Activated T-helper 1 cell treated with anti-CD3 and anti-CD28 coated beads, Interleukin-12 subunit alpha, Interleukin-12 subunit beta, Interleukin-2, Interleukin-4 antibody, amounts not matched to agents 30 ng/mL and 10 ng/mL and 1 ng/mL, durations not matched to agents 14 hours and 24 hours and 36 hours (primary cell): ENCODE measurements around the gene SYTL5. TPM values are rescaled to one million over a fixed set of nuclear protein-coding genes. Genes with fewer than 3 reads are reported as not detected.

Source experiments
- DNase-seq: peaks from one replicate; pipeline ENCODE4 v3.0.0; 2021; ENCODE audit warnings: low spot score
- H3K27ac Mint-ChIP-seq: one replicate; pipeline ENCODE4 v1.8.0; 2021; ENCODE audit warnings: mild to moderate bottlenecking, mixed read lengths
- H3K27me3 Mint-ChIP-seq: one replicate; pipeline ENCODE4 v1.8.0; 2022; ENCODE audit warnings: mild to moderate bottlenecking, moderate library complexity, mixed read lengths; ENCODE audit not compliant: insufficient read depth
- H3K36me3 Mint-ChIP-seq: one replicate; pipeline ENCODE4 v1.8.0; 2021; ENCODE audit warnings: low read depth, mixed read lengths
- H3K4me1 Mint-ChIP-seq: one replicate; pipeline ENCODE4 v1.8.0; 2021; ENCODE audit warnings: low read depth, mixed read lengths
- H3K4me3 Mint-ChIP-seq: one replicate; pipeline ENCODE4 v1.8.0; 2021; ENCODE audit warnings: mild to moderate bottlenecking, moderate library complexity, mixed read lengths
- H3K9me3 Mint-ChIP-seq: one replicate; pipeline ENCODE4 v1.8.0; 2021; ENCODE audit warnings: mixed read lengths
- intact Hi-C: fragments of 100-400 bp; cut with micrococcal nuclease; formaldehyde crosslinking; loops from one replicate; pipeline ENCODE4 v1.15.1; 2024
- total RNA-seq: library from RNA; stranded (reverse); gene quantifications from 2 replicates; pipeline ENCODE4 v1.2.3, GENCODE V29; 2022

The SYTL5 gene
- total RNA-seq, 1 donor from 2014 or later: not detected

GRCh38 chrX:38080808-38081207 lies 74.5 kb downstream of the SYTL5 start:
- Mint-ChIP-seq H3K9me3 (no peaks in the 10 kb centered on the region), H3K27ac (no peak overlapping the region), H3K4me3 (no peak overlapping the region), H3K27me3 (peaks cover 4% of the 10 kb centered on the region), H3K36me3 (no peaks in the 10 kb centered on the region), H3K4me1 (no peaks in the 10 kb centered on the region)
- DNase-seq: no peak
- intact Hi-C loops: no loop called here

GRCh38 chrX:38081909-38082308 lies 75.6 kb downstream of the SYTL5 start:
- Mint-ChIP-seq H3K4me3 (no peak overlapping the region), H3K27ac (no peak overlapping the region), H3K36me3 (no peaks in the 10 kb centered on the region), H3K4me1 (no peaks in the 10 kb centered on the region), H3K9me3 (no peaks in the 10 kb centered on the region), H3K27me3 (peaks cover 4% of the 10 kb centered on the region)
- intact Hi-C loops: no loop called here
- no peak for DNase-seq

GRCh38 chrX:38082309-38082708 lies 76.0 kb downstream of the SYTL5 start:
- Mint-ChIP-seq H3K9me3 (no peaks in the 10 kb centered on the region), H3K4me1 (no peaks in the 10 kb centered on the region), H3K27me3 (peaks cover 4% of the 10 kb centered on the region), H3K27ac (no peak overlapping the region), H3K4me3 (no peak overlapping the region), H3K36me3 (no peaks in the 10 kb centered on the region)
- no peak for DNase-seq
- intact Hi-C loops: no loop called here

GRCh38 chrX:38085813-38086212 lies 79.5 kb downstream of the SYTL5 start:
- no peaks in the 10 kb centered on the region for H3K4me1 Mint-ChIP-seq
- H3K36me3 Mint-ChIP-seq: no peaks in the 10 kb centered on the region
- no peak for DNase-seq
- peaks cover 4% of the 10 kb centered on the region for H3K27me3 Mint-ChIP-seq
- intact Hi-C loops: no loop called here
- H3K27ac Mint-ChIP-seq: no peak overlapping the region
- no peaks in the 10 kb centered on the region for H3K9me3 Mint-ChIP-seq
- H3K4me3 Mint-ChIP-seq: no peak overlapping the region

GRCh38 chrX:38086451-38087215 lies 80.3 kb downstream of the SYTL5 start:
- H3K36me3 Mint-ChIP-seq: no peaks in the 10 kb centered on the region
- peaks cover 2% of the 10 kb centered on the region for H3K27me3 Mint-ChIP-seq
- H3K9me3 Mint-ChIP-seq: no peaks in the 10 kb centered on the region
- no peak for DNase-seq
- no peaks in the 10 kb centered on the region for H3K4me1 Mint-ChIP-seq
- intact Hi-C loops: no loop called here
- no peak overlapping the region for H3K27ac Mint-ChIP-seq
- H3K4me3 Mint-ChIP-seq: no peak overlapping the region

- DNase-seq: no peak
- intact Hi-C loops: no loop called here
- H3K27me3 Mint-ChIP-seq: no peaks in the 10 kb centered on the region
- H3K4me1 Mint-ChIP-seq: no peaks in the 10 kb centered on the region
- no peak overlapping the region for H3K4me3 Mint-ChIP-seq
- no peaks in the 10 kb centered on the region for H3K36me3 Mint-ChIP-seq
- H3K27ac Mint-ChIP-seq: no peak overlapping the region
- no peaks in the 10 kb centered on the region for H3K9me3 Mint-ChIP-seq
Observed at GRCh38 chrX:38087594-38087993, 81.2 kb downstream of the SYTL5 start.

- intact Hi-C loops: no loop called here
- Mint-ChIP-seq H3K9me3 (no peaks in the 10 kb centered on the region), H3K27ac (no peak overlapping the region), H3K27me3 (no peaks in the 10 kb centered on the region), H3K4me3 (no peak overlapping the region), H3K4me1 (no peaks in the 10 kb centered on the region), H3K36me3 (no peaks in the 10 kb centered on the region)
- no peak for DNase-seq
Observed at GRCh38 chrX:38089173-38089982, 83.0 kb downstream of the SYTL5 start.

- Mint-ChIP-seq H3K27me3 (no peaks in the 10 kb centered on the region), H3K36me3 (no peaks in the 10 kb centered on the region), H3K27ac (no peak overlapping the region), H3K9me3 (peaks cover 6% of the 10 kb centered on the region), H3K4me3 (no peak overlapping the region), H3K4me1 (no peaks in the 10 kb centered on the region)
- no peak for DNase-seq
- intact Hi-C loops: no loop called here
Observed at GRCh38 chrX:38095971-38096529, 89.7 kb downstream of the SYTL5 start.

- Mint-ChIP-seq H3K4me1 (no peaks in the 10 kb centered on the region), H3K27ac (no peak overlapping the region), H3K27me3 (no peaks in the 10 kb centered on the region), H3K36me3 (no peaks in the 10 kb centered on the region), H3K4me3 (no peak overlapping the region), H3K9me3 (peaks cover 6% of the 10 kb centered on the region)
- DNase-seq: no peak
- intact Hi-C loops: no loop called here
Observed at GRCh38 chrX:38099688-38100087, 93.3 kb downstream of the SYTL5 start.

- intact Hi-C loops: no loop called here
- Mint-ChIP-seq H3K4me1 (no peaks in the 10 kb centered on the region), H3K36me3 (no peaks in the 10 kb centered on the region), H3K27ac (no peak overlapping the region), H3K4me3 (no peak overlapping the region), H3K9me3 (peaks cover 6% of the 10 kb centered on the region), H3K27me3 (no peaks in the 10 kb centered on the region)
- no peak for DNase-seq
Observed at GRCh38 chrX:38102240-38102639, 95.9 kb downstream of the SYTL5 start.

- Mint-ChIP-seq H3K9me3 (peaks cover 6% of the 10 kb centered on the region), H3K27ac (no peak overlapping the region), H3K36me3 (no peaks in the 10 kb centered on the region), H3K4me1 (no peaks in the 10 kb centered on the region), H3K27me3 (no peaks in the 10 kb centered on the region), H3K4me3 (no peak overlapping the region)
- DNase-seq: no peak
- intact Hi-C loops: no loop called here
Observed at GRCh38 chrX:38102875-38103274, 96.5 kb downstream of the SYTL5 start.

GRCh38 chrX:38103857-38104812 lies 97.8 kb downstream of the SYTL5 start:
- DNase-seq: no peak
- no peaks in the 10 kb centered on the region for H3K36me3 Mint-ChIP-seq
- H3K4me3 Mint-ChIP-seq: no peak overlapping the region
- intact Hi-C loops: no loop called here
- H3K4me1 Mint-ChIP-seq: no peaks in the 10 kb centered on the region
- H3K27me3 Mint-ChIP-seq: no peaks in the 10 kb centered on the region
- no peak overlapping the region for H3K27ac Mint-ChIP-seq
- peaks cover 2% of the 10 kb centered on the region for H3K9me3 Mint-ChIP-seq
